MCF 10A (cell line): ENCODE data around the gene TTLL8. TPM values are rescaled to one million over a fixed set of nuclear protein-coding genes. Genes with fewer than 3 reads are reported as not detected.

Source experiments
- BruUV-seq: library from RNA; stranded (reverse); fragments of 400-500 nt; replicated peaks from 2 replicates; lab custom pipeline; 2021; lab: Mats Ljungman, UMichigan
- CTCF ChIA-PET: fragments of 300-600 bp; sonication (Branson Sonifier 250); formaldehyde crosslinking; extraction: SDS; loops from one replicate; lab custom pipeline; 2021; ENCODE audit warnings: antibody characterized with exemption, inconsistent platforms; lab: Yijun Ruan, JAX
- POLR2A ChIA-PET: fragments of 300-600, 350-650 bp; sonication (Branson Sonifier 250); formaldehyde crosslinking; extraction: SDS; loops from one replicate; lab custom pipeline; 2020; ENCODE audit warnings: antibody characterized with exemption, inconsistent platforms; lab: Yijun Ruan, JAX
- DNase-seq: peaks from one replicate; pipeline ENCODE4 v3.0.0-alpha.2; 2018; ENCODE audit not compliant: unreplicated experiment
- H3K27ac Mint-ChIP-seq: one replicate; pipeline ENCODE4 v1.8.0; 2022; ENCODE audit warnings: mild to moderate bottlenecking, low read depth, mixed read lengths; ENCODE audit not compliant: unreplicated experiment
- H3K27me3 Mint-ChIP-seq: one replicate; pipeline ENCODE4 v1.8.0; 2022; ENCODE audit warnings: mixed read lengths; ENCODE audit not compliant: insufficient read depth, unreplicated experiment
- H3K36me3 Mint-ChIP-seq: one replicate; pipeline ENCODE4 v1.8.0; 2022; ENCODE audit warnings: mild to moderate bottlenecking, moderate library complexity, mixed read lengths; ENCODE audit not compliant: insufficient read depth, unreplicated experiment
- H3K4me1 Mint-ChIP-seq: one replicate; pipeline ENCODE4 v1.8.0; 2022; ENCODE audit warnings: mixed read lengths; ENCODE audit not compliant: insufficient read depth, unreplicated experiment
- H3K4me3 Mint-ChIP-seq: one replicate; pipeline ENCODE4 v1.8.0; 2022; ENCODE audit warnings: mild to moderate bottlenecking, moderate library complexity, mixed read lengths; ENCODE audit not compliant: unreplicated experiment
- H3K9me3 Mint-ChIP-seq: one replicate; pipeline ENCODE4 v1.8.0; 2022; ENCODE audit warnings: mixed read lengths; ENCODE audit not compliant: unreplicated experiment
- intact Hi-C: fragments of 100-400 bp; cut with micrococcal nuclease; formaldehyde crosslinking; loops from 2 replicates; pipeline ENCODE4 v1.14.1; 2022
- total RNA-seq: library from RNA; stranded (reverse); gene quantifications from 2 replicates; pipeline ENCODE4 v1.2.3, GENCODE V29; 2022
- TF ChIP-seq, protein P1 (sequence below): fragments of 200-600 bp; IDR thresholded peaks from one replicate; pipeline ENCODE4 v1.8.0; 2022; ENCODE audit warnings: antibody characterized with exemption, mild to moderate bottlenecking; ENCODE audit not compliant: unreplicated experiment

The TTLL8 gene
- total RNA-seq, 1 experiment from 2014 or later: not detected

DNA sequence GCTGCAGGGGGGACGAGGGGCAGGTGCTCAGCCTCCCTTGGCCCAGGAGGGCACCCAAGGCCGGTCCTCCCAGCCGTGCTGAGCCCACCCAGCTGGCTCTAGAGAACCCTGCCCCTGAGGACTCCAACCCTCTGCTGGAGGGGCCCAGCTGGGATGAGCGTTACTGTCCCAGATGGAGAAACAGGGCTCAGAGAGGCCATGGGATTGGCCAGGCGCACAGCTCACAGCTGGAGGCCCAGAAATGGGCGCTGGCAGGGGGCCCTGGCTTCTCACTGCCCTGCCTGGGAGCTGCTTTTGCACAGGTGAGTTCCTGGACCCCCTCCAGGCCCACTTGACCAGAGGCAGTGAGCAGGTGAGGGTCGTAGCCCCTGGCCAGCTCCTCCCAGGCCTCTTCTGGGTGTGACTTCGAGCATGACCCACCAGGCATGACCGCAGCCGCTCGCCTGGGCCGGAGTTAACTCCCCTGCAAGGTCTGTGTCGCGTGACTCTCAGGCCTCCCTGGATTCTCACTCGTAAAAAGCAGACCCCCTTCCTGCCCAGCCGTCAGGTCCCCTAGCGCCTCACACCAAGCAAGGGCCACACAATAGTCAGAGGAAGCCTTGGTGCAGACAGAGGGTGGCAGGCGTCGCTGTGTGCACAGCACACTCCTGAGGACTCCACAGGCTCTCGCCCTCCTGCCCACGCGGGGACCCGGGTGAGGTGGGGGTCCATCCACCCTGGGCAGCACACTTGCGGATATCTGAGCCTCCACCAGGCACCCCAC is 25.8 kb downstream of the TTLL8 start:
- BruUV-seq: no TSS peak
- intact Hi-C loops: no loop called here
- CTCF ChIA-PET: interaction anchor here (0.6 to 3.6 kb wide), 4 partner anchors 27 to 107 kb away, joined by 3 to 48 read pairs (median 4); no protein-coding TSS in a partner anchor
- peaks cover 10% of the 10 kb centered on the region for H3K4me1 Mint-ChIP-seq
- no peaks in the 10 kb centered on the region for H3K9me3 Mint-ChIP-seq
- H3K27me3 Mint-ChIP-seq: no peaks in the 10 kb centered on the region
- no peak overlapping the region for H3K4me3 Mint-ChIP-seq
- H3K27ac Mint-ChIP-seq: no peak overlapping the region
- POLR2A ChIA-PET: interaction anchor here (1.1 kb wide), 1 partner anchor 70 kb away, joined by 3 read pairs; no protein-coding TSS in a partner anchor
- no peak for DNase-seq
- TF ChIP-seq, protein P1, sequence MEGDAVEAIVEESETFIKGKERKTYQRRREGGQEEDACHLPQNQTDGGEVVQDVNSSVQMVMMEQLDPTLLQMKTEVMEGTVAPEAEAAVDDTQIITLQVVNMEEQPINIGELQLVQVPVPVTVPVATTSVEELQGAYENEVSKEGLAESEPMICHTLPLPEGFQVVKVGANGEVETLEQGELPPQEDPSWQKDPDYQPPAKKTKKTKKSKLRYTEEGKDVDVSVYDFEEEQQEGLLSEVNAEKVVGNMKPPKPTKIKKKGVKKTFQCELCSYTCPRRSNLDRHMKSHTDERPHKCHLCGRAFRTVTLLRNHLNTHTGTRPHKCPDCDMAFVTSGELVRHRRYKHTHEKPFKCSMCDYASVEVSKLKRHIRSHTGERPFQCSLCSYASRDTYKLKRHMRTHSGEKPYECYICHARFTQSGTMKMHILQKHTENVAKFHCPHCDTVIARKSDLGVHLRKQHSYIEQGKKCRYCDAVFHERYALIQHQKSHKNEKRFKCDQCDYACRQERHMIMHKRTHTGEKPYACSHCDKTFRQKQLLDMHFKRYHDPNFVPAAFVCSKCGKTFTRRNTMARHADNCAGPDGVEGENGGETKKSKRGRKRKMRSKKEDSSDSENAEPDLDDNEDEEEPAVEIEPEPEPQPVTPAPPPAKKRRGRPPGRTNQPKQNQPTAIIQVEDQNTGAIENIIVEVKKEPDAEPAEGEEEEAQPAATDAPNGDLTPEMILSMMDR: no peak
- H3K36me3 Mint-ChIP-seq: no peaks in the 10 kb centered on the region

DNA sequence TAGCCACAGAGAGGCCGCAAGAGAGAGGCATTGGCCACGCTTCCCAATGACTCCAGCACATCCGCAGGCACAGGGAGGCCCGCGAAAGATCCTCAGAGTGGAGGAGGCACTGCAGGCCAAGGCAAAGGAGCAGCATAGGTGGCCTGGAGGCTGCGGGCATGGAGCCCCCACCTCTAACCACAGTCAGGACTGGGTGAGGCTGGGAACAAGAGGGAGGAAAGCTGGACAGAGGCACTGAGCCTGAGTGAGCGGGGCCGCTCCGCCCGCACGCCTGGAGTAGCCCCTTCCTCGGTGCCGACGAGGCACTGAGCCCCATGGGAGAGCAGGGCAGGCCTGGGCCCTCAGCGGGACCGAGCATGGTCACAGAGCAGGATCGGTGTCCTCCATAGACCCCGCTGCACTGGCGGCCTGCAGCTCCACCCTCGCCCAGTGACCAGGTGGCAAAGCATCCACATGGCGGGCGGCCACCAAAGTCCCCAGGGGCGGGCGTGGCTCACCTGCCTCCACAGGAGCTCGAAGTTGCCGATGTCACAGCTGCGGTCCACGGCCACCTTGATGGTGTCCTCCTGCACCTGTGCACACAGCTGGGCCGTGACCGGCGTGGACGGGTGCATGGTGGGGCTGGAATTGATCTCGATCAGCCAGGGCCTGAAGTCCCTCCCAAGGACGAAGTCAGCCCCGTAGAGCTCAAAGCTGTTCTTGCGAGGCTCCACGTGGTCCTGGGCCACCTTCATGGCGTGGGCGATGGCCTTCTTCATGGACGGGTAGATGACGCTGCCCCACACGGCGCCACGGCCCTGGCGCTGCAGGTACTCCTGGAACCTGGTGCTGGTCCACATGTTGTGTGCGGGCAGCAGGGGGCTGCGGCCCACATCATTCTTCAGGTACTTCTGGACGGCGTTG is 26.7 kb downstream of the TTLL8 start:
- DNase-seq: no peak
- Mint-ChIP-seq H3K4me3 (no peak overlapping the region), H3K36me3 (no peaks in the 10 kb centered on the region), H3K4me1 (peaks cover 11% of the 10 kb centered on the region), H3K9me3 (no peaks in the 10 kb centered on the region), H3K27me3 (no peaks in the 10 kb centered on the region), H3K27ac (no peak overlapping the region)
- ChIA-PET CTCF (interaction anchor here (0.5 to 3.6 kb wide), 23 partner anchors 19 to 243 kb away, joined by 3 to 48 read pairs (median 5); no protein-coding TSS in a partner anchor), POLR2A (interaction anchor here (0.8 to 1.4 kb wide), 4 partner anchors 47 to 100 kb away, joined by 3 to 12 read pairs (median 4); no protein-coding TSS in a partner anchor)
- TF ChIP-seq, protein P1: no peak
- no TSS peak for BruUV-seq
- intact Hi-C loops: loop anchor here (2.0 kb wide), 1 partner anchor 265 kb away; no protein-coding TSS in a partner anchor

DNA sequence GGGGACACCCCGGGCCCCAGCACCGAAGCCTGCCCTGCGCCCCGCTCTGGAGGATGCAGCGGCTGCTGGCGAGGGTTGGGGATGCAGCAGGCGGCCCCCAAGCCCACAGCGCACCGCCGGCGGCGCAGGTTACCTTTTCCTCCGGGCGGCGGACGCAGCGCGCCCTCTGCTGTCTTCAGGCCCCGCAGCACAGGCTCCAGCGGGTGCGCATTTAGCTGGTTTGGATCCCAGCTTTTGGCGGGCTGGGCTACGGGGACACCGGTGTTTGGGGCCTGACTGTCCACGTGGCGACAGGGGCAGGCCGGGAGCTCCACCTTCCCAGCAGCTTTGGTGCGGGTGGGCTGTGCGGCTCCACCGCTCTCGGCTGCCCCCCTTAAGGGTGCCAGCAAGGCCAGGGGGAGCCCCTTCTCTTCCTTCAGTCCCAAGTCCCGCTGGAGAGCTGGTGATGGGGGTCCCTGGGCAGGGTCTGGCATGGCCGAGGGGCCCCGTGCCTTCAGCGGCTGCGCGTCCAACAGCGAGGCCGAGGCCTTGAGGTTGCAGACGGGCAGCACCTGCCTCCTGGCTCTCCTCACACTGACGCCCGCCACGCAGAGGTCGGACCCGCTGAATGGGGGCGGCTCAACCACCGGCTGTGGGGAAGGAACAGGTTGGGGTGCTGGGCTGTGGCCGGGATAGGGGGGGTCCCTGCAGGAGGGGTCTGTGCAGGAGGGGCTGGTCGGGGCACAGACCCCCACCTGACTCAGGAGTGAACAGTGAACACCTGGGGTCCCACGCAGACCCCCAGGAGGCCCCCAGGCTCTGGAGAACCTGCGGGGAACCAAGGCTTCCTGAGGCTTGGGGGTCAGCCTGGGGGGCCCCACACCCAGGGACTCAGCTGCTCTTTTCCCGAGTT is 27.6 kb downstream of the TTLL8 start:
- H3K27me3 Mint-ChIP-seq: no peaks in the 10 kb centered on the region
- intact Hi-C loops: loop anchor here (1.0 to 2.0 kb wide), 2 partner anchors 37 to 264 kb away; no protein-coding TSS in a partner anchor
- POLR2A ChIA-PET: interaction anchor here (0.6 to 1.4 kb wide), 9 partner anchors 46 to 263 kb away, joined by 3 to 12 read pairs (median 4); partner anchors contain the start of gene PIM3

More for the DNA sequence above, 27.6 kb downstream of the TTLL8 start:
- TF ChIP-seq, protein P1: peak; percentile 91
- DNase-seq: peak; percentile 79
- Mint-ChIP-seq H3K9me3 (no peaks in the 10 kb centered on the region), H3K4me3 (no peak overlapping the region), H3K27ac (no peak overlapping the region), H3K4me1 (peaks cover 11% of the 10 kb centered on the region), H3K36me3 (no peaks in the 10 kb centered on the region)
- BruUV-seq: no TSS peak
- CTCF ChIA-PET: interaction anchor here (0.5 to 3.6 kb wide), 35 partner anchors 8 to 336 kb away, joined by 3 to 48 read pairs (median 4); no protein-coding TSS in a partner anchor
